GM21529 (cell line): Measurements from ENCODE around the gene UBE2E2.

Experiments used
- ATAC-seq: cut with Tn5 transposase; IDR thresholded peaks from one replicate; pipeline ENCODE4 v1.9.1; 2021; ENCODE audit not compliant: unreplicated experiment

Gene UBE2E2

GRCh38 chr3:23573827-23574226, 370.7 kb downstream of the UBE2E2 start:
- no peak for ATAC-seq

- no peak for ATAC-seq
Measured at GRCh38 chr3:23574822-23575315, 371.7 kb downstream of the UBE2E2 start.

- ATAC-seq = no peak
Measured at GRCh38 chr3:23575697-23576096, 372.6 kb downstream of the UBE2E2 start.

GRCh38 chr3:23576379-23576959, 373.3 kb downstream of the UBE2E2 start:
- ATAC-seq = no peak

GRCh38 chr3:23580096-23580713, 377.1 kb downstream of the UBE2E2 start:
- ATAC-seq = no peak

- no peak for ATAC-seq
Measured at GRCh38 chr3:23583980-23584740, 381.0 kb downstream of the UBE2E2 start.

GRCh38 chr3:23587513-23587912, 384.4 kb downstream of the UBE2E2 start:
- no peak for ATAC-seq

GRCh38 chr3:23588547-23588946, 385.4 kb downstream of the UBE2E2 start:
- no peak for ATAC-seq

GRCh38 chr3:23589602-23590001, 386.5 kb downstream of the UBE2E2 start:
- no peak for ATAC-seq

- peak; percentile 90 for ATAC-seq
Measured at GRCh38 chr3:23590424-23591273, 387.5 kb downstream of the UBE2E2 start.

GRCh38 chr3:23591374-23591773, 388.2 kb downstream of the UBE2E2 start:
- no peak for ATAC-seq

- ATAC-seq = peak; percentile 41
Measured at GRCh38 chr3:23592961-23593931, 390.1 kb downstream of the UBE2E2 start.

GRCh38 chr3:23594066-23594465, 390.9 kb downstream of the UBE2E2 start:
- no peak for ATAC-seq

- ATAC-seq = no peak
Measured at GRCh38 chr3:23594894-23595670, 392.0 kb downstream of the UBE2E2 start.

GRCh38 chr3:23595851-23596250, 392.7 kb downstream of the UBE2E2 start:
- no peak for ATAC-seq

GRCh38 chr3:23600167-23600871, 397.2 kb downstream of the UBE2E2 start:
- no peak for ATAC-seq

GRCh38 chr3:23601091-23601822, 398.1 kb downstream of the UBE2E2 start:
- ATAC-seq = no peak

- ATAC-seq = no peak
Measured at GRCh38 chr3:23602971-23603370, 399.8 kb downstream of the UBE2E2 start.
